ENCODE data around the gene TBCA.
"Not testable (repeated sequence)": the region's sequence is repeated elsewhere in the genome, so short reads cannot be mapped to it uniquely, and the experiment has no call there.

Gene TBCA

DNA sequence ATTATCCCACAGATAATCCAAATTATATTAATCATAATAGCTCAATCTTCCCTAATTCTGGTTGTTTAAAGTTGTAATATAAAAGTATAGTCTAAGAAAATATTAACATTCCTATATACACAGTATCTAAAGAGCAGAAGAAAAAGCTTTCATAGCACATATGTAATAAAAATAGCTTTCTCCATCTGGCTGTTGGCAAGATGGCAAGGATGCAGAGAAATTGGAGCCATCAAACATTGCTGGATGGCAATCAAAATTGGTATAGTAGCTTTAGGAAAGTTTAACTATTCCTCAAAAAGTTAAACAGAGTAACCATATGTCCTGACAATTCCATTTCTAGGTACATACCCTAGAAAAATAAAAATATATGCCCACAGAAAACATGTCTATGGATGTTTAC lies 66.8 kb downstream of the TBCA start:
- DNase-seq (ENCODE audit: low read depth): no peak

DNA sequence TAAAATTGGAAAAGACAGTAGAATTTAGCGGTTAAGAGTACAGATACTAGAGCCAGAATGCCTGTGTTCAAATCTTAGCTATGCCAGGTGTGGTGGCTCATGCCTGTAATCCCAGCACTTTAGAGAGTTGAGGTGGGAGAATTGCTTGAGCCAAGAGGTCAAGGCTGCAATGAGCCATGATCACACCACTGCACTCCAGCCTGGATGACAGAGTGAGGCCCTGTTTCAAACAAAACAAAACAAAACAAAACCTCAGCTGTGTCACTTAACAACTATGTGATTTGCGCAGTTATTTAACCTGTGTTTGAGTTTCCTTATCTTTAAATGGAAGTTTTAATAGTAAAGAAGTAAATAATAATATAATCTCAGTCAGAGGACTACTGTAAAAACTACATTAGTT lies 68.3 kb downstream of the TBCA start:
- no peak for DNase-seq (ENCODE audit: low read depth)

DNA sequence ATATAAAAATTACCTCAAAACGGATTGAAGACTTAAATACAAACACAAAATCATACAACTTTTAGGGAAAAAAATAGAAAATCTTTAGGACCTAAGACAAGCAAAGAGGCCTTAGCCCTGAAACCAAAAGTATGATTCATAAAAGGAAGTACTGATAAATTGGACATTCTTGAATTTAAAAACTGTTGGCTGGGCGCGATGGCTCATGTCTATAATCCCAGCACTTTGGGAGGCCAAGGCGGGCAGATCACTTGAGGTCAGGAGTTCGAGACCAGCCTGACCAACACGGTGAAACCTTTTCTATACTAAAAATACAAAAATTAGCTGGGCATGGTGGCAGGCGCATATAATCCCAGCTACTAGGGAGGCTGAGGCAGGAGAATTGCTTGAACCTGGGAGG lies 76.6 kb downstream of the TBCA start:
- DNase-seq (ENCODE audit: low read depth): not testable (repeated sequence)

DNA sequence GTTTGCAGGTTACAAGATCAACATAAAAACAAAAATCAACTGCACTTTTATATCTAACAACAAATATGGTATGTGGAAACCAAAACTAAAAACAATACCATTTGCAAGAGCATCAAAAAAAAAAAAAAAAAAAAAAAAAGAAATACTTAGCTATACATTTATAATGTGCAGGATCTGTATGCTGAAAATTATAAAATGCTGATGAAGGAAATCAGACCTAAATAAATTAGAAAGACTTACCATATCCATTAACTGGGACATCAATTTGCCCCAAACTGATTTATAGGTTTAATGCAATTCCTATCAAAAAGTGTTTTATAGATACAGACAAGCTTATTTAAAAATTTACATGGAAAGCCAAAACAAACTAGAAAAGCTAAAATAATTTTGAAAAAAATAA lies 77.2 kb downstream of the TBCA start:
- DNase-seq (ENCODE audit: low read depth): no peak

DNA sequence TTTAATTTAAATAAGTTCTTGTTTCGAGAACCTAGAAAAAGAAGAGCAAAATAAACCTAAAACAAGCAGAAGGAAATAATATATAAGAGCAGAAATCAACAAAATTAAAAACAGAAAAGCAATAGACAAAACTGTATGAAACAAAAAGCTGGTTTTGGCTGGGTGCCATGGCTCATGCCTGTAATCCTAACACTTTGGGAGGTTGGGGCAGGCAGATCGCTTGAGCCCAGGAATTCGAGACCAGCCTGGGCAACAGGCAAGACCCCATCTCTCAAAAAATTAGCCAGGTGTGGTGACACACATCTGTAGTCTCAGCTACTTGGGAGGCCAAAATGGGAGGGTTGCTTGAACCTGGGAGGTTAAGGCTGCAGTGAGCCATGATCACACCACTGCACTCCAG lies 78.4 kb downstream of the TBCA start:
- DNase-seq (ENCODE audit: low read depth): no peak

DNA sequence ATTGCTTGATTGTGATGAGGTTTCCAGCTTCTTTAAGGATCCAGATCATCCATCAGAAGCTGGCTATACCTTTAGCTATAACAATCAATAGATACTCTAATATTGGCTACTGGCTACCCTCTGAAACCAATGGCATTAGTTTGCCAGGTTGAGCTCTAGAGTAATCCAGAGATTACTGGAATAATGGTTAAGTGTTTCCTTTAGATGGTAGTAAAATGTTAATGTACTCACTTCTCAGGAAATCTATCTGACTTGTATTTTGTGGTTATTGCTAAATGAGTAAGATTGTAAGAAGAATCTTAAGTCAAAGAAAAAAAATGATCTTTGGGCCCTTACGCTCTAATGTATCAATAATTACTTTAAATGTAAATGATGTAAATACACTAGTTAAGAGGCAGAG lies 80.0 kb downstream of the TBCA start:
- no peak for DNase-seq (ENCODE audit: low read depth)

DNA sequence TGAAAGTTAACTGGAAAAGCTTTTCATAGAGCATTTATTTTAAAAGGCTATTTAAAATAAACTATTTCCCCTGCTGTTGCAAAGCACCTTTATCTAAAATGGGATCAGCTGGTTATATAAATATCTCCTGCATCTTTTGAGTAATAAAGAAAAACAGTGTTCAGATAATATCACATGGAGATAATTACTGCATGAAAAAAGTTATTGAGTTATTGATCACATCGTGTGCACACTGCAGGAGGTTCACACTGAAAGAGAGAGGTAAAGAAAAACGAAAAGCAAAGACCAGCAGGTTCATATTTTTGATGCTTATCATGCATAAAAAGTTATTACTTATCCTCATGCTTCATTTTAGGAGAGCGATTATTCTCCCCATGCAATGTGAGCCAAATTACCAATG lies 82.2 kb downstream of the TBCA start:
- no peak for DNase-seq (ENCODE audit: low read depth)

DNA sequence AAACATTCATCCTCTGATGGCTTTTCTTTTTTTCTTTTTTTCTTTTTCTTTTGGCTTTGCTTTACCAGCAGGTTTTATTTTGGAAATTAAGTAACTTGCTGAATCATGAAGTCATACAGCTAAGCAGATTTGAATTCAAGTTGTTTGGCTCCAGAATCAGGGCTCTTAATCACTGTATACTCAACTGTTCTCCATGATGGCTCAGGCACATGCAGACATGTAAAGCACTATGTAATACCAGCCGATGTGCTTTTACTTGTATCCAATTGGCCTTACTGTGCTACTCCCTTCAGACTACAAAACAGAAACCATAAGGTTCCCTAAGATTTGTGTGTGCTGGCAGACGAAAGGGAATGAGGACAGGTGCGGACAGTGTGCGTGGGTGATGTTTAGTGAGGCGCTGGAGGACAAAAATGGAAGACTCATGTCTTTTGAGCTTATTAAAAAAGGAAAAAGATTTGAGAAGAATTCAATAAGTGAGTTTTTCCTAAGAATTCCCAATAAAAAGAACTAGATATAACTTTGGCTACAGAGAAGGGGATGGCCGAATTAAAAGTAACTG lies 92.9 kb downstream of the TBCA start:
- no peak for DNase-seq (ENCODE audit: low read depth)

DNA sequence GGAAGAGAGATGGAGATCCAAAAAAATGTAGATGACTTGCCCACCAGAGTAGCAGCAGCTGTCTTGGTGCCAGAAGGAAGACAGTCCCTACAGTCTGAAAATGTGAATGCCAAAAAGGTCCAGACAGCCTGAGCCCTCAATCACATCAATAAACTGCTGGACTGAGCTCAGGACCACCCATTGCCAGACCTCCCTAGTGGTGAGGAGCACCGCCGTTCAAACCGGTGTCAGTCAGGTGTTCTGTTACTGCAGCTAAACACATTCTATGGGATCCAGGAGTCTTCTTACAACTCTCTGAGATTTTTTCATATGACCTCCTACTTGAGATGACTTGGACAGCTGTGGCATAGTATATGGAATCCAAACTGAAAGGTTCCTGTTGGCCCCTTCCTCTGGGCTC lies 105.6 kb downstream of the TBCA start:
- no peak for DNase-seq (ENCODE audit: low read depth)

DNA sequence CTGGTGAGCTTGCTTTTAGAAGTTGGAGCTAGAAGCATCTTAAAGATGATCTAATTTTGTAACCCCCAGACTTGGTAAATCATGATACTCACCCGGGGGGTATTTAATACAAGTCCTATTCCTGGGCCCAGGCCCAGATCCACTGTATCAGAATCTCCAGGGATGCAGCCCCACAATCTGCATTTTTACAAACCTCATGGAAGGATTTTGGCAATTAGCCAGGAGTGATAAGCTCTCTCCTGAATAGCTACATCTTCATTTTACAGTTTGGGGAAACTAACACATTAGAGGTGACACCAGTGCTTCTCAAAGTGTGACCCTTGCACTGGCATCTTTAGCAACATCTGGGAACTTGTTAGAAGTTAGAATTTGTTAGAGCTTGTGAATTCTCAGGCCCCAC lies 106.5 kb downstream of the TBCA start:
- no peak for DNase-seq (ENCODE audit: low read depth)

DNA sequence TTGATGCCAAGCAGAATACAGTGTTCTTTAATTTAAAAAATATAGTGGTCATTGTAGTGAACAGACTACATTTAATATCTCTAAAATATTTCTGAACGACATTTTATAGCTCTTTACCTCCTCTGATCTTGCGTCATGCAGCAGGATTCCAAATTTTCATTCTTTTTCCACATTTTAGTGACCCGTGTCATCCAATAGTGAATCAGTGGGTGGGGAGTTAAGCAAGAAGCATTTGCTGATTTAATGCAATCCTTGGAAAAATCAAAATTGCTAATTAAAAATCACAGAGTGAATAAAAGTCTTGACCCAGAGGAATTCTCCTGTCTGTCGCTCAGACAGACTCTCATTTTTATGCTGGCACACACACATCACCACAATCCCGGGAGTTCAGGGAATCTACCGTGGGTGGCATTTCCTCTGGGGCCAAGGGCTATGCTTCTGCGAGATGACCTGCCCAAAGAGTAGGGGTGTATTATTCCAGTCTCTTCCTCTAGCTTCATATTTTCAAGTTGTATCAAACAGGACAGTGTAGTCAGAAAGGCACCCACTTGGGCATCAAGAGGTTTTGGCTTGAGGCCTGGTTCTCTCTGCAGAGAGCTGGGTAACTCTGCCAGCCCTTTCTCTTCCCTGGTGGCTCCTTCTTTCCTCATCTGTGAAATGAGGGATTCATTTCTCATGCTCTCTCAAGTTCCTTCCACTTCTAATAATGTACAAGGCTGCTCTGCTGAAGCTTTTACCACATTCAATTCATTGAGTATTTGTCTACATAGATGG lies 112.9 kb downstream of the TBCA start:
- DNase-seq (ENCODE audit: low read depth): no peak

DNA sequence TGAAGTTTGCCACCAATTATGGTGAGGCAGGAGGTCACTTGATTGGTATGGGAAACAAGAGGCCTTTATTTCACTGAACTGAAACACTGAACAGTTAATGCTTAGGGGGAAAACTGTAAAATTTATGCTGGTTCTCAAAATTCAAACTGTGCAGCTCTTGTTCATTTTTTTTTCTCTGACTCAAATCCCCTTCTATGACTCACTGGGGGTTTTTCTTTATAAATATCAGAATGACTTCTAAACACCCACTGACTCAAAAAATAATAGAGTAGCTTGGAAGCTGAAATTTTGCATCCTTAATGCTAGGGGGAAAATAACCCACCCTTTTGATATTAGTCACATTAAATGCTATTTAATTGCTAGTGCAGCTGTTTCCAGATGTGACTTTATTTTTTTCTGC lies 113.5 kb downstream of the TBCA start:
- DNase-seq (ENCODE audit: low read depth): no peak

DNA sequence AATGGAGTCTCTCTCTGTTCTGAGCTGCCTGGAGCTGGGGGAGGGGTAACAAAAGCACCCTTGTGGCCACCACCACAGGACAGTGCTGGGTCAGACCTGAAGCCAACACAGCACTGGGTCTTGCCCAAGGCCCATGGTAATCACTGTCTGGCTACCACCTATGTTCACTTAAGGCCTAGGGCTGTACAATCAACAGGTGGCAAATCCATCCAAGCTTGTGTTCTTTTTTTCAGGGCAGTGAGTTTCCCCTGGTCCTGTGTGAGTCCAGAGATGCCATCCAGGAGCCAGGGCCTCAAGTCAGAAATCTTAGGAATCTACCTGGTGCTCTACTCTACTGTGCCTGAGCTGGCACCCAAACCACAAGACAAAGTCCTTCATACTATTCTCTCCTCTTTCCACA lies 117.5 kb downstream of the TBCA start:
- DNase-seq (ENCODE audit: low read depth): no peak

DNA sequence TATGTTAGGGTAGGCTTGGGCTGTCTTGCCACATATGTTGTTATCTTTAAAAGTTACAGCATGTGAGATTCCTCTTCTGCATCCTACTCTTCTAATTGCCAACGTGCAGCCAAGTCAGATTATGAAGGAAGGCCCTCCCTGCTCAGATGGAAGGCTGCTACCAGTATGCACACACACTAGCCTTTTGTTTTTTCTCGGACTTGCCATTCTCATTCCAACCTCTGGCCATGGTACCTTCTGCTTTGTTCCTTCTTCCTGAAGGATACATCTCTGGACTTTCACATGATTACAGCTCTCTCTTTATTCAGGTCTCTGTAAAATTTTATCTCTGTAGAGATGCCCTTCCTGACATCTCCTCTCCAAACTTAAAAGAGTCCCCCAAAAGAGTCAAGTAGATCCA lies 124.8 kb downstream of the TBCA start:
- no peak for DNase-seq (ENCODE audit: low read depth)

DNA sequence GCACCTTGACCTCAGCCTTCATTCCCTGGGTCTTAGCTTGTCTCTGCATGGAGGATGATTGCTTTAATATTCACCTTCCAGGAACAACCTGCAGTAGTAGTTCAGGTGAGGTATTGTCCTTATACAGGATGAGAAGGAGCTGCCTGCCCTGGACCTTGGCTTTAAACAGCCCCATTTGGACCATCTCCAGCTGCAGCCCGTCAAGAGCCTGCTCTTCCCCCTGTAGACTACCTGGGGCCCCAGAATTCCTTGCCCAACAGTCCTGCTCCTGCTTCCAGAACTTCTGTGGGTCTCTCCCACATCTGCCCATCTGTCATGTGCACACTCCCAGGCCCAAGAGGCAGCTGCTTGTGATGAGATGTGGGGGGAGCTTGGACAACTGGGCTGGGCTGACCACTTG lies 125.5 kb downstream of the TBCA start:
- no peak for DNase-seq (ENCODE audit: low read depth)

DNA sequence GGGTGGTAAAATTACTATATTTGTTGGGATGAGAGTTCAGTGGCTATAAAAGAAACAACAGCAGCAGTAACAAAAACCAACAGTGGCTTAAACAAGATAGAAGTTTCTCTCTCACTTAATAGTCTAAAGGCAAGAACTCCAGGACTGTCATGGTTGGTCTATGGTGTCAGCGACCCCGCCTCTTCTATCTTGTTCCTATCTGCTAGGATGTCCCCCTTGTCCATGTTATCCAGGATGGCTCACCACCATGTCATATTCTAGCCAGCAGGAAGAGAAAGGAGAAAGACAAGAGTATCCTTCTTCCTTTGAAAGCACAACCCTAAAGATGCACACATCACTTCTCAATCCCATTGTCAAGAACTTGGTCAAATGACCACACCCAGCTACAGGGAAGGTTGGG lies 126.4 kb downstream of the TBCA start:
- DNase-seq (ENCODE audit: low read depth): no peak

DNA sequence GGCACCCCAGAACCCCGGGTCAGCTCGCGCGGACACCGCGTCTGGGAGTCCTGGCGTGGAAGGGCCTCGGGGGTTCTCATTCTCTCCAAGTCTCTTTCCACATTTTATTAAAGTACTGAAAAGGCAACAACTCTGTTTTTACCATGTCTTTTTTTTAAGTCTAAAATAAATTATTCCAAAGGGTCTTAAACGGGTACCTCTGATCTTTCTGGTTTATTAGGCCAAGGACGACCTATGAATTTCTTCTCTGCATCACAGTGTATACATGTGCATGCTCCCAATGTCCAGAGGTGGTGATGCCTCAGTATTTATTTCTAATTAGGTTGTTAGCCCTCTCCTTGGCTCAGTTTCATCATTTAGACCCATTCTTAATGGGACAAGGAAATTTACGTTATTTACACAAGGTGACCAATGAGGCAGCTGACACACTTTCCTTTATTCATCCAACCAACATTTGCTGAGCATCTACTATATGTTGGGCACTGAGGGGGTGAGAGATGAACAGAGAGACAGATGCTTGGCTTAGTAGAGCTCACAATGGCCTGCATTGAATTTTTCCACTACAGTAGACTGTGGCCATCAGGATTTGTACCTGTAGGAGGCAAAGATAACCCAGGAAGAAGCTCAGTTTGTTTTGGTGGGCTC lies 130.0 kb downstream of the TBCA start:
- no peak for DNase-seq (ENCODE audit: low read depth)

DNA sequence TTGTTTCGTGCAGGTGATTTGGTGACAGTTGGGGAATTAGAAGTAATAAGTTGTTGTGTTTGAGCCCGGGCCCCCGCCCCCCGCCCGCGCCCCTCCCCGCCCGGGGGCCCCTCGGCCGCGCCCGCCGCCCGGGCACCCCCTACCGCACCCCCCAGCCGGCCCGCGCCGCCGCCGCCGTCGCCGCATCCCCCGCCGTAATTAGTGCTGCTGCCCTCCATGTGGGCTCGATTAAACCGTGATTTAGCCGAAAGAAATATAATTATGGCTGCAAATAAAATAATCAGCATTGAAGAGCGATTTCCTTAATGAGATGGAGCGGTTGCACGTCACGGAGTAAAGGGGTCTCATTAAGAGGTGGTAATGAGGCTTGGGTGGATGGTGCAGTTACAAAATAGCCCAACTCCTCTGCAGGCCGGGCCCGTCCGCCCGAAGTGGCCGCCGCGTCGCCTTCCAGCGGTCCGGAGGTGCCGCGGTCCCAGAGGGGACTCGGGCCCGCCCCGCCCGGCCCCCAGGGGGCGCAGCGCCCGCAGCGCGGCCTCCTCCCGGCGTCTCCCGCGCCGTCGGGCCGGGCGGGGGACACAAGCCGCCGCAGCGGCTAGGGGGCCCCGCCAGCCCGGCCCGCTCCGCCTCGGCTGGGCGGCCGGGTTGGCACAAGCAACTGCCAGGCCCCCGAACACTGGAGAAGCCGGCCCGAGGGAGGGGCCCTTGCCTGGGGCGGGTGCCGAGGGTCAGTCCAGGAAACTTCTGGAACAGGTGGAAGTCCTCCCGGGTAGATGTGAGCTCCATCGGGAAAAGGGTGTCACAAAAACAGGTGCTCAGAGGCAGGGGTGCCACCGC lies 130.8 kb downstream of the TBCA start:
- no peak for DNase-seq (ENCODE audit: low read depth)

DNA sequence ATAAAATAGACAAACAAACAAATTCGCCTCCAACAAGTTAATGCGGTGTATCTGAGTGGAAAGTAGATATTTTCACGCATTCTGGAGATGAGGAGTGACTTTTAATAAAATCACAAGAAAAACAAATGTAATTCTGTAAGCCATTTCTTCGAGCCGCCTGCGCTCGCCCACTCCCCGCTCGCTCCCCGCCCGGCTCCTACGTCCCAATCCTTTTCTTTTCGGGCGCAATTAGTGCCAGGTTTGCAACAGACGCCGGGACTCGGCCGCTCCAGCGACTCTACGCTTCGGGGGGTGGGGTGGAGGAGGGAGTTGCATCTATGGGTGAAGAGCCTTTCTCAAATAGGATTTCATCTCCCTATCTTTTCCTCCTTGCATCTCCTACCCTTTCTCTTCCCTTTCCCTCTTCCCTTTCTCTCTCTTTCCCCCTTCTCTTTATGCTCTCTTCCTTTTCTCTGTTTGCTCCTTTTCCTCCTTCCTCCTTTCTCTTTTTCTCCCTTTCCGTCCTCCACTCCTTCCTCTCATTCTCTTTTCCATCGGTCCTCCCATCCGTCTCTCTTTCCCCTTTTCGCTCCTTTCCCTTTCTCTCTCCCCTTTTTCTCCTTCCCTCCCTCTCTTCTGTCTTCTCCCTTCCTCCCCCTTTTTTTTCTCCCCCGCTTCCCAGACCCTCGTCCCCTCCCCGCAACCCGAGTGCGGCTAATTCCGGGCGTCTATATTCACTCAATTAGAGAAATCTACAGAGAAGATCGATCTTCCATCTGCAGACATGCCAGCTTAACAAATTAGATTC lies 131.6 kb downstream of the TBCA start:
- DNase-seq (ENCODE audit: low read depth): no peak

DNA sequence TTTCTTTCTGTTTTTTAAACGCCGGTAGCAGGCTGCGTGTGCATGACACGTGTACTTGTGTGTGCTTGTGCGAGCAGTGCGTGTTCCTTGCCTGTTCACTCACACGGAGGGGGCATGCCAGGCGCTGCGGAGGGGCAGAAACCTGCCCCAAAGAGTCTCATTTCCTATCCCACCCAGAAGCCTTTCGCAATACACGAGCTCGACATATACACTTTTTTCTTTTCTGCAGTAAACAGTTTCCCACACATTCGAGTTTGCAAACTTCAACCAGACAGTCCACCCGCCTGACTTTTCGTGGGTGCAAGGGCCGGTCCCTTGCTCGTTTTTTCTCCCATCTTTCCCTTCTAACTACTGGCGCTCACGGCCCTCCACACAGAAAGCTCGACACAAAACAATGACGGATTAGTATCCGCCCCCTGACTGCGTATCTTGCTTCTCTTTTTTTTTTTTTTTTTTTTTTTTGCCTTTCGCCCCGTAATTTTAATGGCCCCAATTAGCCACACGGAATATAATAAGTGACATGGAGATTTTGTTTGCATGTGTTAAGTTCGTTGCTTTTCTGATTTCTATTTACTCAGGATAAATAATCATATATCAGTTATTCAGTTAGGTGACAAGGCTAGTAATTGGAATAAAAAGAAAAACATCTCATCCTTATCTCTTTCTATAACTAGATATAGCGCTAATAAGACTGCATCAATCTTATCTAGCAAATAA lies 132.3 kb downstream of the TBCA start:
- no peak for DNase-seq (ENCODE audit: low read depth)
